ENCODE results near the gene PPEF2.

Gene PPEF2

DNA sequence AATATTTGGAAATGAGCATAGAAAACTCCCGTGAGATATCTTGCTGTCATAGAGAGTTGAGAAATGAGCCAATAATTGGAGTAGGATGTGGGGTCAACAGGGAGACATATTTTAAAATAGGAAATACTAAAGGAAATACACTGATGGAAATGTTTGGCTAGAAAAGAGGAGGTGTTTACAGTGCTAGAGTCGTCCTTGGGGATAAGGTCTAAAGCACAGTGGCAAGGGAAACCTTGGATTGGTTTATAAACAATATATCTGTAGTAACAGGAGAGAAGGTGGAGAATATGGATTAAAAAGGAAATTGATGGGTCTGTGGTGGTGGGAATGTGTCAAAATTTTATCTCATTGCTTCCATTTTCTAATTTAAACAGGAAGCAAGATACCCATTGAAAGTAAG lies 82.1 kb downstream of the PPEF2 start:
- H3K36me3 ChIP-seq (ENCODE audit: control insufficient read depth, insufficient read depth, low read length) = peaks cover under 1% of the 10 kb centered on the region
- no peak overlapping the region for H3K4me3 ChIP-seq (ENCODE audit: insufficient read depth, low read depth, low read length, poor library complexity, severe bottlenecking)
- no peak overlapping the region for H3K27ac ChIP-seq (ENCODE audit: insufficient read depth, low read length, poor library complexity, severe bottlenecking)
- H3K4me1 ChIP-seq (ENCODE audit: control insufficient read depth, insufficient read depth, low read length, poor library complexity, severe bottlenecking) = no peaks in the 10 kb centered on the region
- no peaks in the 10 kb centered on the region for H3K27me3 ChIP-seq (replicated peaks; ENCODE audit: control insufficient read depth, insufficient read depth, low read length, poor library complexity, severe bottlenecking)
- H3K9me3 ChIP-seq (ENCODE audit: control insufficient read depth, low read length) = no peaks in the 10 kb centered on the region
- no peak for DNase-seq

DNA sequence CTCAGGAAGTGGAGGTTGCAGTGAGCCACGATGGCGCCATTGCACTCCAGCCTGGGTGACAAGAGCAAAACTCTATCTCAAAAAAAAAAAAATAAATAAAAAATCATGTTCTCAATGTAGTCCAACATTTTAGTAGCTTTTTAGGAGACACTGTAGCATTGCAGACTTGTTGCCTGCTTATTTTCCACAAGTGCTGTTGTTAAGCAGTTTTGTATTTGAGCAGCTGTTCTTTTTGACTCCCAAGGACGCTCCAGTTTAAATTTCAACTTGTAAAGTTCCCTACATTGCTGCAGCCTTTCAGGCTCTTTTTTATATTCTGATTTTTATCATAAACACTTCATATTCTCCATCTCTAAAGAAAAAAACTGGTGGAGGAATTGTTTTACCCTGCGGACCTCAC lies 83.1 kb downstream of the PPEF2 start:
- Histone ChIP-seq H3K9me3 (ENCODE audit: control insufficient read depth, low read length) (no peaks in the 10 kb centered on the region), H3K27ac (ENCODE audit: insufficient read depth, low read length, poor library complexity, severe bottlenecking) (no peak overlapping the region), H3K27me3 (replicated peaks; ENCODE audit: control insufficient read depth, insufficient read depth, low read length, poor library complexity, severe bottlenecking) (no peaks in the 10 kb centered on the region), H3K4me3 (ENCODE audit: insufficient read depth, low read depth, low read length, poor library complexity, severe bottlenecking) (no peak overlapping the region), H3K4me1 (ENCODE audit: control insufficient read depth, insufficient read depth, low read length, poor library complexity, severe bottlenecking) (no peaks in the 10 kb centered on the region), H3K36me3 (ENCODE audit: control insufficient read depth, insufficient read depth, low read length) (peaks cover 12% of the 10 kb centered on the region)
- DNase-seq = no peak

DNA sequence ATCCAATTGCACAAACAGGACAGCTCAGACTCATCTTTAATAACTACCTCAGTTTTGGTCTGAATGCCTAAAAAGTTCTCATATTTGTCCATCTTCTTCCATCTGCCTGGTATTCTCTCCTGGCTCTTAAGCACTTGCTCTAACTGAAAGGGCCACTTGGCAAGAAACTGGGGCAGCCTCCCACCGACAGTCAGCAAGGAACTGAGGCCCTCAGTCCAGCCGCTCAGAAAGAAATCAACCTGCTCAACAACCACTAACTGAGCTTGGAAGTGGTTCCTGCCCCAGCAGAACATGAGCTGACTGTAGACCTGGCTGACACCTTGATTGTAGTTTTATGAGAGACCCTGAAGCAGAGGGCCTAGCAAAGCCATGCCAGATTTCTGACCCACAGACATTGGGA lies 84.4 kb downstream of the PPEF2 start:
- Histone ChIP-seq H3K36me3 (ENCODE audit: control insufficient read depth, insufficient read depth, low read length) (peaks cover 21% of the 10 kb centered on the region), H3K4me3 (ENCODE audit: insufficient read depth, low read depth, low read length, poor library complexity, severe bottlenecking) (no peak overlapping the region), H3K27me3 (replicated peaks; ENCODE audit: control insufficient read depth, insufficient read depth, low read length, poor library complexity, severe bottlenecking) (no peaks in the 10 kb centered on the region), H3K27ac (ENCODE audit: insufficient read depth, low read length, poor library complexity, severe bottlenecking) (no peak overlapping the region), H3K4me1 (ENCODE audit: control insufficient read depth, insufficient read depth, low read length, poor library complexity, severe bottlenecking) (no peaks in the 10 kb centered on the region), H3K9me3 (ENCODE audit: control insufficient read depth, low read length) (no peaks in the 10 kb centered on the region)
- no peak for DNase-seq

Measured in effector memory CD4-positive, alpha-beta T cell (primary cell).